Dedifferentiated amniotic fluid mesenchymal stem cell (primary cell): ENCODE measurements around the gene CTLA4.

Experiments used
- DNase-seq: peaks from one replicate; pipeline ENCODE4 v3.0.0-alpha.2; 2016; ENCODE audit errors: extremely low spot score

CTLA4 gene

DNA sequence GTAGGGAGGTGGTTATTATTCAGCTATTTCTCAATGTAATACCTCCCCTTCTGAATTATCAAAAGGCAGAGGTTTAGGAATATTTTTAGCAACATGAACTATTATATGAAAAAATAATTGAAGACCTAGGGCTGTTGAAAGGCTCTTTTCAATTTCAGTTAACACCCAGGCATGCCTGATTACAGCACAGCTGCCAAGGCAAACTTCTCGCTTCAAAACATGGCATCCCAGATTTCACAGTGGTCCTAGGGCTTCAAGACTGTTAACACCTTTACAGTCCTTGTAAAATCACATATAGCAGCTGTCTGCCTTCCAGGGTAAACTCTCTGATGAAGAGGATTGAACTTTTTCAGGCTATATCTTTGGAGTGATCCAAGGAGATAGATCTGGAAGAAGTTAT, 23.2 kb downstream of the CTLA4 start:
- DNase-seq: no peak

DNA sequence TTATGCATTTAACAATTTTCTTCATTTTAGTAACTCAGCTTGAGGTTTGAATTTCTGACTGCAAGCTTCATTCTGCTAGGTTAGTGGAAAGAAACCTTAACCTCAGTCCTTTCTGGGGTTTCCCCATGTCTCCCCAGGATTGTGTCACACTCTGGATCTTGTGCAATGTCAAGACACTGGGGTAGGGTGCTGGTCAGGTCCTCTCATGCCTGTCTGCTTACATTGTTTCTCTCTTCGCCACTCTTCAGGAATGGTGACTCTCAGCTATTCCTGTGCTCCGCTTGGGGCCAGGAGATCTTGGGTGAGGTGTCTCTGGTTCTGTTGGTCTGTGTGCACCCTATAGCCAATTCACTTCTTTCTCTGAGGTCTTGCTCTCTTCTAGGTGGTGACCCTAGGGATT, 23.9 kb downstream of the CTLA4 start:
- no peak for DNase-seq

DNA sequence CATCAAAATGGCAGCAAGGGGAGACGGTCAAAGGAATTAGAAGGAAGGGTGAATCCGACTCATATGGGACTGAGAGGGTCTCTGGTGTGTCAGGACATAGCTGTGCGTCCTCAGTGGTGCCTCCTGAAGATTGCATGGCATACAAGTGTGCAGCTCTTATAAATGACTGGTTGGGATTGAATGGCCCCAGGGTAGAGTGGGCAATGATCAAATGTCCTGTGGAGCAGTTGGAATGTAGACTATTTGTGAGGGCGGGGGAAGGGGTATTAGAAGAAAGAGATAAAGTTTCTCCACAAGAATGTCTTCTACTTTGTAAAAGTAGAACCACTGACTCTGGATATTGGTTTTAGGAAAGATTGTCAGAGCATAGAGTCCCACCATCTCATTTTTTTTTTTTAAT, 24.6 kb downstream of the CTLA4 start:
- DNase-seq: no peak

DNA sequence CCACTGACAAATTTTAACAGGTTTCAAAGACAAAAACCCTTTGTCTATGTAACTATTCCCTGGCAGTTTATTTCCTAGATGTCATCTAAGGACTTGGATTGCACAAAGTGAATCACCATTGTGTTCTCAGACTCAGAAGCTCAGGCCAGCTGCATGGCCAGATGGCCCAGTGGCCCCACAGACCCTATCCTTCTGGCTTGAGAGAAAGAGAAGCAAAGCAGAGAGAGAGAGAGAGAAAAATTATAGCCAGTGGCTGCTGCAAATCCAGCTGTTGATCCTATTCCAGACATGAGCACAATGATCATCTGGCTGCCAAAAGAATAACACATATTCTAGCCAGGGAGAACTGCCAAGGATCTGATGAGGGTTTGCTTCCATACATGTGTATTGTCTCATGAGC, 25.8 kb downstream of the CTLA4 start:
- no peak for DNase-seq

DNA sequence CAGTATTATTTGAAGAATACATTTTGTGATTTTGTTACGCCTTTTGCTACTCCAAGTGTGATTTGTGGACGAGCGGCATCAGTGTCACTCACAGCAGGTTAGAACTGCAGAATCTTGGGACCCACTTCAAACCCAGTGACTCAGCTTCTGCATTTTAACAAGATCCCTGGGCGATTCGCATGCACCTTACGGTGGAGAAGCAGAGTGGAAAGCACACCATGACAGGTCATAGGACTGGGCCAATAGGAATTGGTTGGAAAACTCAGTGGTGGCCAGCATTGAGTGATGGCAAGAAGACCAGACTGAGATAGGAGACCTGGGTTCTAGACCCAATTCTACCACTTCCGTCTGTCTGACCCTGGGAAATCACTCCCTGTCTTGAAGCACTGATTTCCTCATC, 26.3 kb downstream of the CTLA4 start:
- DNase-seq: no peak

DNA sequence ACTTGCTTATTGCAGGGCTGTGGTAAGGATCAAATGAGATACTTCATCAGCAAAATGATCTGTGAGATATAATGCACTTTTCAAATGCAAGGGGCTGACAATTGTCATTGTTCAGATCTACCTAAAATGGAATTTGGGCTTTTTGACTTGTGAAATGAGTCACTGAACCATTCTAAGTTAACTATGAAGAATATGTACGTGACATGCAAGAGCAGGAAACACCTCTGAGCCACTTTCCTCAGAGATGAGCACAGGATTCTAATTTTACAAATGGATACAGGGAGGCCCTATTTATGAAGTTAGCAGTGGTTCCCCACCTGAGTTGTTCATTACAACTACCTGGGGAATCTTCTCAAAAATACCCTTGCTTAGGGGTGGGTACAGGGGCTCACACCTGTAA, 26.7 kb downstream of the CTLA4 start:
- no peak for DNase-seq

DNA sequence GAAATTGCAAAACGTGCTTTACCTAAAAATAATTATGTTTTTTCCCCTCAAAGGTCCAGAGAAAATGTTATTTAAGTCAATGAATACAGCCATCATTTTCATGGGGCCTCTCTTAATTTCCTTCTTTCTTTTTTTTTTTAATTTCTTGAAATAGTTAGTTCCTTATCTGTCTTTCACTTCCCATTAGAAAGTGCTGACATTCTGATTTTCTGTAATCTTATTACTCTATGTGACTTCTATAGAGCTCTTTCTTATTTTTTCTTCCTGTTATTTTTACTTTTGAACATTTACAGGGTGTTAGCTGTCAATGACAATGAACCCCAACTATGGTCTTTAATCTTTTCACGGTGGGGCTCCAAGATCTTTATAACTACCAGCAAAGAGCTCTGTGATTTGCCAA, 30.0 kb downstream of the CTLA4 start:
- no peak for DNase-seq

DNA sequence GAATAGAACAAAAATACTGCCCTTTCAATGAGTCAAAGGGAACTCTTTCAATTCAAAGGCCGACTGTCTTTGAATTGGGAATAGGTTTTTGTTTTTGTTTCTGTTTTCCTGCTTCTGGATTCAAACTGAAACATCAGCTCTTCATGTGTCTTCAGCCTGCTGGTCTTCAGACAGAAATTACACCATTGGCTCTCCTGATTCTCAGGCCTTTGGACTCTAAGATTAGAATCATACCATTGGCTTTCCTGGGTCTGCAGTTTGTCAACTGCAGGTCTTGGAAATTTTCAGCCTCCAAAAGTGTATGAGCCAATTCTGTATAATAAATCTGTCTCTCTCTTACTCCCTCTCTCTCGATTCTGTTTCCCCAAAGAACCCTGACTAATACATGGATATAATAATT, 31.1 kb downstream of the CTLA4 start:
- no peak for DNase-seq

DNA sequence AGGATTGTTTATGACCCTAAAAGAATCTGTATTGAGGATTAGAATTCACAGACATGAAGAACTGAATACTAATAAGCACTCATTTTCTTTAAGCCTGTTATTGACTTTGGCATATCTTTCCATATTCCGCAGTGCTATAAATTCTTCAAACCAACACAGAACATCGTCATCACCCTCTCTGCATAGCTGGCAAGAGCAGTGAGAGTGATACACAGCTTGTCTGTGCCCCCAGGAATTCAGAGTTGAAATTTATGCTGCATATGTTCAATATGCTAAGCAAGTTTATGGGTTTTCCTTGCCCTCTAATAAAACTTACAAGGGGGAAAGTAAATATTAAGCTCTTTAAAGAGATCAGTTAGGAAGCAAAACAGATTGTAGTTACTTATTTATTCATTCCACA, 32.7 kb downstream of the CTLA4 start:
- no peak for DNase-seq

DNA sequence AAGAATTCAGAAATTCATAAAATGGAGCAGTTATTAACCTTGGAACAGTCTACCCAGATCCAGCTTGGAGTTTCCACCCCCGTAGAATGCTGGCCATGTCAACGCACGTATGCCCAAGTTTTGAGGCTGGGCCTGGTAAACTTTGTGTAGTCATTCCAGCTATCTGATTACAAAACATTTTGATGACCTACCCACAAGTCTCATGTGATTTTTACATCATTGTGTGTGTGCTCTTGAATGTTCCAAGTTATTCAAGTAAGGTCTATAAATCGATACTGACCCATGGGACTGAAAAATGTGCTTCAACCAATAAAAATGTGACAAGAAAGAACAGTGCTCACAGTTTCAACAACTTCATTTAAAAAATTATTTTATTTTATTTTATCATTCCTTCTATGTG, 36.5 kb downstream of the CTLA4 start:
- DNase-seq: no peak

DNA sequence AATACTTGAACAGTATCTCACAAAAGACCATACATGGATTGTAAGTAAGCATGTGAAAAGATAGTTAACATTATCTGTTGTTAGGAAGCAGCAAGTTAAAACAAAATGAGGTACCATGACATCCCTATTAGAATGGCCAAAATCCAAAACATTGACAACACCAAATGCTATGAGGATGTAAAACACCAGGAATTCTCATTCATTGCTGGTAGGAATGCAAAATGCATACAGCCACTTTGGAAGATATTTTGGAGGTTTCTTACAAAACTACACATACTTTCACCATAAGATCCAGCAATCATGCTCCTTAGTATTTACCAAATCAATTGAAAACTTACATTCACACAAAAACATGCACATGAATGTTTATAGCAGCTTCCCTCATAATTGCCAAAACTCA, 38.1 kb downstream of the CTLA4 start:
- peak; percentile 40 for DNase-seq

DNA sequence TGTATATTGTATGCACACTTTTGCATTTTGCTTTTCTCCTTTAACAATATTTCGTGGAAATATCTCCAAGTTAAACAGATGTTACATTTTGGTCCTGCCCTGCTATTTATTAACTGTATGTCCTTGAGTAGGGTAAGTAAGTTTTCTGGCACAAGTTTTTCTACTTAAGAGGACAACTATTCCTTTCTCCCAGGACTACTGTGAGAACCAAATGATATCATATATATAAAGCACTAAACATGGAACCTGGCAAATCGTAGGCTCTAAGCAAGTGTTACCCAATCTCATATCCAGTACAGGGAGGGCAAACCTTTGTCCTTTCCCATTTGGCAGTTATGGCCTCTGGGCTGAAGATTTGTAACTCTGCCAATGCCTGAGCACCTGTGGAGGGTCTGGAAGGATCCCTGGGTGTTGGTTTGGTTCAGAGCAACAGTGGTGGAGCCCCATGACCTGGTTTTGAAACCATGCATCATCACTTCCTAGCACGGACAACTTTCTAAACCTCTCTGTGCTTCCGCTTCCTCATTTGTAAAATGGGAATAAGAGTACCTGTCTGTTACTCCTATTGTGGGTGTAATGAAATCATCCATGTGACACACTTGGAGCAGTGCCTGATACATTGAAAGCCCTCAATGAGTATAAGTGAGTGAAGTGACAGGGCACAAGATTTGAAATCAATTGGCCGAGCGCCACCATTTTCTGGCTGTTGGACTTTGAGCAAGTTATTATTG, 40.7 kb downstream of the CTLA4 start:
- DNase-seq: no peak

DNA sequence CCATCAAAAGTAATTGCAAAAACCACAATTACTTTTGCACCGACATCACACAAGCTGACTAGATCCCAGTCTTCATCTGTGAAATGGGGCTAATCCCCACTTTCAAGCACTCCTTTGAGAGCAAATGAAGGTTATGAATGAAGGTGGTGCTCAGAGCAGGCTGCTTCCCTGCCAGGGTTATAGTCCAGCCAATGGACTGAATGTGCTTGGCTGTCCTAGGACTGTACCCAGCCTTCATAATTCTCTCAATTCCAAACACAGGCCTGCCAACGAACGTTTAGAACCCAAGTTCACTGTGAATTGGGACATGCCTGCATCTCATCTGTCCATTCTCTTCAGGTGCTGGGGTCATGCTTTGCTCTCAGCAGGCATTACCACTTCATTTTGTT, 41.2 kb downstream of the CTLA4 start:
- DNase-seq: no peak

DNA sequence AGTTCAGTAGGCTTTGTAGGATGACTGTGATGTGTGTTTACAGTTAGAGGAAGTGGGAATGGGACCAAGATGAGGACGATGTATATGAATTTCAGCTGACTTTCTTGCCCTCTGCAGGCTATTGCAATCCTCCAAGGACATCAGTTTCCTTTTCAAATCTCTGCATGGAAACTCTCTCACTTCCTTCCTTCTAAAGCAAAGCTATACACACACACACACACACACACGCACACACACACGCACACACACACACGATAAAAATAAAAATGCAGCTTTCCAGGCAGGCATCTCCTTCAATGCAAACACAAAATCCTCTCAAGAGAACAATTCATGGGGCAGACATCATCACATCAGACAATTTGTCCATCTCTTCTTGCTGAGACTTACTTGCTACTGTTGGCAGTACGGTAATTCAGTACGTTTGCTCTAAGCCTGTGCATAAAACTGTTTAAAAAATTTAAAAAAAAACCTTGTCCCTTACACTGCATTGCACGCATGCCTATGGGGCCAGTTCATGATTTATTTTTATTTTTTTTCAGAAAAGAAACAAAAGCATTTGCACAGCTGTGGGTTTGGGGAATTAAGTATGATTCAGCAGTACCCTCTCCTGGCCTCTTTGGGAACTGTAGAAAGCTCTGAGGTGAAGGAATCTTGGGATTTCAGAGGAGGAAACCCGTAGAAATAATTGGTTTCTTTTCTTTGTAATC, 41.8 kb downstream of the CTLA4 start:
- peak; percentile 92 for DNase-seq

DNA sequence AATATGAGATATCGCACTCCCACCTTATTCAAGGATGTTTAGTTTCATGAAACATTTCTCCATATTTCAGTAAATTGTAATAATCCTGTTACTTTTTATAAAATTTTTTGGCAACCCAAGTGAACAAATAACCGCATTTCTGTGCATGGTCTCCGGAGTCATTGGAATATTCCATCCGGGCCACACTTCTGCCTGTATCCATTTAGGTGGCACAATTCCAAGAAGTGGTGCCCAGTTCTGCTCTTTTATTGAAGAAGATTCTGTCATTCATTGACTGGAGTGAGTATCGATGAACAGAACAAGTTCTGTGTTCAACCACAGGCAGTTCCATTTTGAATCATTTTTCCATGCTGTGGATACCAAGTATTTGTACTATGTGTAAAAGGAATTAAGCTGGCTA, 42.4 kb downstream of the CTLA4 start:
- DNase-seq: no peak

DNA sequence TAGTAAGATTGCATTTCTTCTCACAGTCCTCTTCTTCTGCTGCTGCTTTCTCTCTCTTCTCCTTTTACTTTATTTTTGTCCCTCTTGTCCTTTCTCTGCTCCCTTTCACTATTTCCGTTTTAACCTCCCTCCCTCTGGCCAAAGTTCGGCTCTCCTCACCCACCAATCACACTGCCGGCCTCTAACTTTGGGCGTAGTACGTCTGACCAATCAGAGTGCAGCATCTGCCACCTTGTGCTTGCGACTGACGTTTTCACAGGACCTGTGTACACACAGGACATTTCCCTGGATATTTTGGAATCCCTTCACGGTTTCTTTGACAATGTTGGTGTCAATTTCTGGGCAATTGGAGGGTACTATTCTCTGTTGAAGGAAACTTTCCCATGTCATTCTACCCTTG, 46.4 kb downstream of the CTLA4 start:
- no peak for DNase-seq

DNA sequence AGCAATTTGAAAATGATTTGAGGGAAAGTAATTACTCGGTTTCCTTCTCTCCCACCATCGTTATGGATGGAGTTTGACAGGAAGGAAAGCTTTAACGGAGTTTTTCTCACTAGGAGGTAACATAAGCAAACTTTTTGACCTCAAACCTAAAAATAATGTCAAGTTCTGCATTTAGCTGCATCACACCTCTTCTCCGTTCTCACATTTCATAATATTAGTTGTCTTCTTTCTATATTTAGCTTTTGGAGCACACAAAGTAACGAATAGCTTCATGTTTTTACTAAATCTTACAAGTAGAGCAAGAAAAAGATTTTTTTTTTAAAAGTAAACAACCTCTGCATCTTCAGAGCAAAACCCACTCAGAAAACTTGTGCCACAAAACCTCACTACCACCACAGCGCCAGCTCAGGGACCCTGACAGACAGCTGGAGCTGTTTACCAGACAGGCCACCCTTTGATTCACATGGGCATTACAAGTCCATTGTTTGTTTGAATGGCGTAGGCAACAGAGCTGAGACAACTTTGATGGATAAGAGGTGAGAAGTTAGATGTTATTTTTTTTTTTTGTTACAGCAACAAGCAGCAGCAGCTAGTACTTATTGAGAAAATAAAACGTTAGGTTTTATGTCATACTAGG, 47.1 kb downstream of the CTLA4 start:
- DNase-seq: no peak

DNA sequence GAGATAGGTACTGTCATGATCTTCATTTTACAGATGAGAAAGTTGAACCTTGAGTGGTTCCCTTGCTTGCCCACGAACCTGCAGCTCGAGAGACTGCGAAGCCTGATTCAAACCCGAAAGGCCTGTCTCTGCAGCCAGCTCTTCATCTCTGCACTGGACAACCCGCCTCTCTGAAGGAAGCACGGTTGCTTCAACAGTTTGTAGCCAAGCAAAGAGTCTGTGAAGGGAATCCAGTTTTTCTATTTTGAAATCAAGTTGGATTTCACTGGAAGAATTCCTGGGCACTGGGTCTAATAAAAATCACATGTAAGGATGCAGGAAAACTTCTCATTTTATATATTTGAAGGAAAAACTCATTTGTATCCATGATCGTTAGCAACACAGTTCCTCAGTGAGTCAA, 47.7 kb downstream of the CTLA4 start:
- DNase-seq: no peak

DNA sequence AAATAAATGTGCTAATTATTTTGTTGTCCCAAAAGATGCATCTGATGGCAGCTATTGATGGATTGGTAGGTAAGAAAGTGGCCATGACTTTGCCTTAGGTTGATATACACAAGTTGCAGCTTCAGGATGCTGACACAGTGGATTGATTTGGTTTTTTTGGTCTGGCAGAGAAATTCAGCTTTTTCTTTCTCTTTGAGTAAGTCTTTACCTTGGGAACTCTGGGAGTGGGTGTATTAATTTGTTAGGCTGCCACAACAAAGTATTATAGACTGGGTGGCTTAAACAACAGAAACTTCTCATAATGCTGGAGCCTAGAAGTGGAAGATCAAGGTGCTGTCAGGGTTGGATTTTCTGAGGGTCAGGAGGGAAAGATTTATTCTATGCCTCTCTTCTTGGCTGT, 49.2 kb downstream of the CTLA4 start:
- no peak for DNase-seq

DNA sequence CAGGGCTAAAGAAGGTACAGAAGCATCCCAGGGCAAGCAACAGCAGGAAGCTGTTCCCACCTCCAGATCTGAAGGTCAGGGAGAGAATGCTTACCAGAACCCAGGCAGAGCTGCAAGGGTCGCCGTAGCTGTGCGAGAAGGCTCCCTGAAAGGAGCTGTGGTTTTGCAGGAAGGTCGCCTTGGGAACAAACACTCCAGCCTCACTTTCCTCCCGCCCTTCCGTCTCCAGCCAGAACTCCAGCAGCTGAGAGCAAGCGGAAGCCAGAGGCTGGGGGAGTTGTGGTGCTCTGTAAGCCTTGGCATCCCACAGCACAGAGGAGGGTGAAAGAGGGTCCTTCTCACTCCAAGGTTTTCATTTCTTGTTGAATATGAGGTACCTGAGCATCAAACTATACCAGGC, 50.7 kb downstream of the CTLA4 start:
- no peak for DNase-seq

DNA sequence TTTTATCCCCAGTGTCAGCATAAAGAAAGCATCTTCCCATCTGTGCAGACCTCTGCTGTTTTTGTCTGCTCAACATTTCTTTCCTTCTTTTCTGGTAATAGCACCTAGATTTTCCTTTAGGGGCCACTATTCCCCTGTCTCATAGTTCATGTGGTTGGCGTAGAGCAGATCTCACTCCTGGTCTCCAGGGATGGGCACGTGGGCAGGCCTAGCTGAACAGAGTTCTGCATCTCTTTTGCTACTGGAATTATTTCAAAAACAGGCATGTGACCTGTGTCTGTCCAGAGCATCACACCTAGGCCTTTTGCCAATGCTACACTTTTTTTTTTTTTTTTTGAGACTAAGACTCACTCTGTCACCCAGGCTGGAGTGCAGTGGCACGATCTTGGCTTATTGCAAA, 51.3 kb downstream of the CTLA4 start:
- DNase-seq: no peak
